Caco-2 (cell line): ENCODE results near the gene ARHGEF1. TPM values are rescaled to one million over a fixed set of nuclear protein-coding genes. Genes with fewer than 3 reads are reported as not detected.

Source experiments
- BruUV-seq: library from RNA; stranded (reverse); fragments of 400-500 nt; replicated peaks from 2 replicates; lab custom pipeline; 2021; lab: Mats Ljungman, UMichigan
- CTCF ChIA-PET: fragments of 300-600 bp; sonication (Branson Sonifier 250); formaldehyde crosslinking; loops from one replicate; lab custom pipeline; 2022; ENCODE audit warnings: antibody characterized with exemption; lab: Charles Lee
- POLR2A ChIA-PET: fragments of 300-600 bp; sonication (Branson Sonifier 250); formaldehyde crosslinking; loops from one replicate; lab custom pipeline; 2022; ENCODE audit warnings: antibody characterized with exemption; lab: Charles Lee
- DNase-seq, 2 experiments: peaks; one replicate each; pipeline versions ENCODE4 v3.0.0 to v3.0.0-alpha.2; 2020 to 2022
- H3K27me3 ChIP-seq: replicated peaks from 2 replicates; pipeline ENCODE4 v1.6.0; 2011; ENCODE audit warnings: low read length; ENCODE audit not compliant: control insufficient read depth, insufficient read depth
- H3K36me3 ChIP-seq: 2 replicates; pipeline ENCODE4 v1.5.1; 2011; ENCODE audit warnings: low read length; ENCODE audit not compliant: control insufficient read depth, insufficient read depth
- H3K4me1 ChIP-seq: fragments of 250-450 bp; sonication (Bioruptor Pico); 2 replicates; pipeline ENCODE4 v1.5.1; 2020; ENCODE audit warnings: mild to moderate bottlenecking
- H3K4me3 ChIP-seq: 2 replicates; pipeline ENCODE4 v1.5.1; 2011; ENCODE audit warnings: low read depth, mild to moderate bottlenecking, control low read depth, low read length
- H3K9me3 ChIP-seq: fragments of 250-450 bp; sonication (Bioruptor Pico); 2 replicates; pipeline ENCODE4 v1.5.1; 2020; ENCODE audit warnings: mild to moderate bottlenecking, moderate library complexity
- H3K27ac Mint-ChIP-seq: one replicate; pipeline ENCODE4 v1.8.0; 2022; ENCODE audit warnings: mixed read lengths; ENCODE audit not compliant: unreplicated experiment
- H3K27me3 Mint-ChIP-seq: one replicate; pipeline ENCODE4 v1.8.0; 2022; ENCODE audit warnings: mixed read lengths; ENCODE audit not compliant: insufficient read depth, unreplicated experiment
- H3K36me3 Mint-ChIP-seq: one replicate; pipeline ENCODE4 v1.8.0; 2022; ENCODE audit warnings: mild to moderate bottlenecking, mixed read lengths; ENCODE audit not compliant: insufficient read depth, unreplicated experiment
- H3K4me1 Mint-ChIP-seq: one replicate; pipeline ENCODE4 v1.8.0; 2022; ENCODE audit warnings: low read depth, mixed read lengths; ENCODE audit not compliant: unreplicated experiment
- H3K4me3 Mint-ChIP-seq: one replicate; pipeline ENCODE4 v1.8.0; 2022; ENCODE audit warnings: mild to moderate bottlenecking, moderate library complexity, mixed read lengths; ENCODE audit not compliant: unreplicated experiment
- H3K9me3 Mint-ChIP-seq: one replicate; pipeline ENCODE4 v1.8.0; 2022; ENCODE audit warnings: mixed read lengths; ENCODE audit not compliant: unreplicated experiment
- CTCF ChIP-seq, 2 experiments: fragments of 200-600 bp in 1 of 2; IDR thresholded peaks; 1 replicate in 1 of 2; 2 replicates in 1 of 2; pipeline versions ENCODE4 v1.5.1 to v1.8.0; 2011 to 2022; ENCODE audit warnings: antibody characterized with exemption in 1 of 2, control low read depth in 1 of 2, inconsistent platforms in 1 of 2, low read depth in 1 of 2, low read length in 1 of 2, mild to moderate bottlenecking in 1 of 2, moderate library complexity in 1 of 2; ENCODE audit not compliant: insufficient read depth in 1 of 2, severe bottlenecking in 1 of 2, unreplicated experiment in 1 of 2
- intact Hi-C: fragments of 100-400 bp; cut with micrococcal nuclease; formaldehyde crosslinking; loops from one replicate; pipeline ENCODE4 v1.10.0; 2022; ENCODE audit not compliant: unreplicated experiment
- total RNA-seq: library from RNA; stranded (reverse); gene quantifications from 2 replicates; pipeline ENCODE4 v1.2.3, GENCODE V29; 2022

Gene ARHGEF1
- total RNA-seq, 1 experiment from 2014 or later: 63.5 TPM

- POLR2A ChIA-PET: no interaction called here
- intact Hi-C loops: no loop called here
- TF ChIP-seq CTCF (IDR thresholded peaks at IDR 0.05; ENCODE audit: insufficient read depth in 1 of 2, low read depth in 1 of 2, low read length in 1 of 2, severe bottlenecking in 1 of 2, unreplicated experiment in 1 of 2): no peak
- Mint-ChIP-seq H3K36me3 (no peaks in the 10 kb centered on the region), H3K27me3 (peaks cover 22% of the 10 kb centered on the region), H3K4me1 (no peaks in the 10 kb centered on the region), H3K9me3 (peaks cover 13% of the 10 kb centered on the region), H3K27ac (no peak within 1 kb of the TSS), H3K4me3 (no peak within 1 kb of the TSS)
- Histone ChIP-seq H3K36me3 (no peaks in the 10 kb centered on the region), H3K27me3 (no peaks in the 10 kb centered on the region), H3K4me1 (no peaks in the 10 kb centered on the region), H3K9me3 (no peaks in the 10 kb centered on the region), H3K4me3 (no peak within 1 kb of the TSS)
- no peak for DNase-seq
- BruUV-seq: no TSS peak
- CTCF ChIA-PET: no interaction called here
These were observed 38.2 kb upstream of the ARHGEF1 start, which contains the start of gene DMRTC2 for GRCh38 chr19:41845001-41845050. Gene DMRTC2, plus strand, starts transcription at chr19:41845042. Its CDS starts 2,387 bp downstream, at chr19:41847429.

GRCh38 chr19:41845051-41845590 lies 37.9 kb upstream of the ARHGEF1 start:
- Histone ChIP-seq H3K36me3 (no peaks in the 10 kb centered on the region), H3K27me3 (no peaks in the 10 kb centered on the region), H3K4me3 (no peak overlapping the region), H3K9me3 (no peaks in the 10 kb centered on the region), H3K4me1 (no peaks in the 10 kb centered on the region)
- POLR2A ChIA-PET: no interaction called here
- Mint-ChIP-seq H3K27me3 (peaks cover 20% of the 10 kb centered on the region), H3K27ac (no peak overlapping the region), H3K4me1 (no peaks in the 10 kb centered on the region), H3K4me3 (no peak overlapping the region), H3K36me3 (no peaks in the 10 kb centered on the region), H3K9me3 (peaks cover 13% of the 10 kb centered on the region)
- no peak for DNase-seq
- CTCF ChIA-PET: no interaction called here
- no TSS peak for BruUV-seq
- intact Hi-C loops: no loop called here
- no peak for TF ChIP-seq CTCF (IDR thresholded peaks at IDR 0.05; ENCODE audit: insufficient read depth in 1 of 2, low read depth in 1 of 2, low read length in 1 of 2, severe bottlenecking in 1 of 2, unreplicated experiment in 1 of 2)

GRCh38 chr19:41847351-41848105 lies 35.5 kb upstream of the ARHGEF1 start:
- Histone ChIP-seq H3K4me3 (no peak overlapping the region), H3K4me1 (no peaks in the 10 kb centered on the region), H3K36me3 (no peaks in the 10 kb centered on the region), H3K9me3 (no peaks in the 10 kb centered on the region), H3K27me3 (no peaks in the 10 kb centered on the region)
- BruUV-seq: no TSS peak
- peaks cover 13% of the 10 kb centered on the region for H3K9me3 Mint-ChIP-seq
- H3K27ac Mint-ChIP-seq: no peak overlapping the region
- H3K4me1 Mint-ChIP-seq: no peaks in the 10 kb centered on the region
- POLR2A ChIA-PET: no interaction called here
- intact Hi-C loops: no loop called here
- H3K4me3 Mint-ChIP-seq: no peak overlapping the region
- CTCF ChIA-PET: no interaction called here
- no peak for TF ChIP-seq CTCF (IDR thresholded peaks at IDR 0.05; ENCODE audit: insufficient read depth in 1 of 2, low read depth in 1 of 2, low read length in 1 of 2, severe bottlenecking in 1 of 2, unreplicated experiment in 1 of 2)
- H3K27me3 Mint-ChIP-seq: peaks cover 26% of the 10 kb centered on the region
- no peak for DNase-seq
- H3K36me3 Mint-ChIP-seq: no peaks in the 10 kb centered on the region
